Stimulated activated CD4-positive, alpha-beta T cell treated with anti-CD3 and anti-CD28 coated beads, Interleukin-4, amount 100 ng/mL, for 48 hours (primary cell): ENCODE measurements around the gene HAUS6.
"Not testable (repeated sequence)": the region's sequence is repeated elsewhere in the genome, so short reads cannot be mapped to it uniquely, and the experiment has no call there.

Experiments
- DNase-seq, 2 donors: peaks; one replicate each; pipeline ENCODE4 v3.0.0-alpha.2; 2020; ENCODE audit warnings: low read depth in 2 of 2

The HAUS6 gene

GRCh38 chr9:19117039-19117716, 14.5 kb upstream of the HAUS6 start:
- DNase-seq, result no peak

DNA sequence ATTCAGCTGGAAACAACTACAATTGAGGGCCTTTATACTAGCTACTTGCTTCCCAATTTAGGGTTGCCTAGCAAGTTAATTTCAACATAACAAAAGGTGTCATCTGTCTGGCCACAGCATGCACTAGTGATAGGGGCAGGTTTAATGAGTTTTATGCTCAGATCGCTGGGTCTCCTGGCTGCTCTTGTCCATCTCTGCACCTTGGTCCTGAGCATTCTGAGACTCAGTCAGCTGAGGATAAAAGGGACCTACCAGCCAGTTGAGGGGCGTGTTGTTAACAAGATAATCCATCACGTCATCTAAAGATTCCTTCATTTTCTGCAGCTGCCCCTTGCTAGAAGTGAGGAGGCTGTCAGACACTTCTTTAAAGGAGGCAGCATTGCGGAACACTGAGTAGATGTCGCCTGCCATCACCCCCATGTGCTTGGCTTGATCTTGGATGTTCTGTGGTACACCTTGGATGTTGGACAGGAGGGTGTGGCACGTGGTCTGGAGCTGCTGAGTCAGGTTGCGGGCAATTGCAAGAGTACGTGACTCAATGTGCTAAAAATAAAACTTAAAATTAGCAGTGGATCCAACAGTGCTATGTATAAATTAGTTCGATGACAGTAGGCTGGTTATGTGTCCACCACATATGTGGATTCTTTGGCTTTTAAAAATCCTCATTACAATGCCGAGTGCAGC, 13.5 kb upstream of the HAUS6 start:
- no peak for DNase-seq

GRCh38 chr9:19114680-19115270, 12.1 kb upstream of the HAUS6 start:
- no peak for DNase-seq

- DNase-seq, result no peak
Observed at GRCh38 chr9:19113964-19114679, 11.4 kb upstream of the HAUS6 start.

DNA sequence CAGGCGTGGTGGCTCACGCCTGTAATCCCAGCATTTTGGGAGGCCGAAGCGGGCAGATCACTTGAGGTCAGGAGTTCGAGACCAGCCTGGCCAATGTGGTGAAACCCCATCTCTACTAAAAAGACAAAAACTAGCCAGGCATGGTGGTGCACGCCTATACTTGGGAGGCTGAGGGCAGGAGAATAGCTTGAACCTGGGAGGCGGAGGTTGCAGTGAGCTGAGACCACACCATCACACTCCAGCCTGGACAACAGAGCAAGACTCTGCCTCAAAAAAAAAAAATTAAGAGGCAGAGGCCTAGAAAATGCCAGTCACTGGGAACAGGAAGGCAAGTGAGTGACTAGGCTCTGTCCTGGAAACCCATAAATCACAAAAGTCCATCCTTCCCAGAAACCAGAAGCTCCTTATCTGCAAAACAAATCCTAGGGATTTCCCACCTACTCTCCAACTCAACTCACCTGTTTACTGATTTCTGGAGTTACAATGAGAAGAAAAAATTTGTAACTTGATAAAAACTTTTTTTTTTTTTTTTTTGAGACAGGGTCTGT, 10.4 kb upstream of the HAUS6 start:
- DNase-seq, result not testable (repeated sequence)

GRCh38 chr9:19108038-19108437, 5.3 kb upstream of the HAUS6 start:
- DNase-seq, result no peak

- DNase-seq, result no peak
Observed at GRCh38 chr9:19104515-19105282, 2.0 kb upstream of the HAUS6 start.

GRCh38 chr9:19102181-19102630, 498 bp downstream of the HAUS6 start:
- DNase-seq, result peak; percentile 0 to 16

DNA sequence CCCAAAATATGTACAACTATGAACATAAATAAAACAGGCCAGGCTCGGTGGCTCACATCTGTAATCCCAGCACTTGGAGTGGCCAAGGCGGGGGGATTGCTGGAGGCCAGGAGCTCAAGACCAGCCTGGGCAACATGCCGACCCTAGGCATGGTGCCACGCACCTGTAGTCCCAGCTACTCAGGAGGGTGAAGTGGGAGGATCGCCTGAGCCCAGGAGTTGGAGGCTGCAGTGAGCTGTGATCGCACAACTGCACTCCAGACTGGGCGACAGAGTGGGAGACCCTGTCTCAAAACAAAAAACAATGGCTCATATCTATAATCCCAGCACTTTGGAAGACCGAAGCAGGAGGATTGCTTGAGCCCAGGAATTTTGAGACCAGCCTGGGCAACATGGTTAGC, 1.5 kb downstream of the HAUS6 start:
- no peak for DNase-seq

DNA sequence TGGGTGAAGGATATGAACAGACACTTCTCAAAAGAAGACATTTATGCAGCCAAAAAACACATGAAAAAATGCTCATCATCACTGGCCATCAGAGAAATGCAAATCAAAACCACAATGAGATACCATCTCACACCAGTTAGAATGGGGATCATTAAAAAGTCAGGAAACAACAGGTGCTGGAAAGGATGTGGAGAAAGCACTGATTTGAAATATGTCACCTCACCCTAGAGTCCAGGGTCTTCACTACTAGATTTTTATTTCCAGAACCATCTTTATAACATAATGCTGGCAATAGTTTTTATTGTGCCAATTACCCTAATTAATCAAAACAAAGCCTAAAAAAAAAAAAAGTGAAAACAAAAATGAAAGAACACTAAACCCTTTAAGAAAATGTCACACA, 5.3 kb downstream of the HAUS6 start:
- DNase-seq, result not testable (repeated sequence)

DNA sequence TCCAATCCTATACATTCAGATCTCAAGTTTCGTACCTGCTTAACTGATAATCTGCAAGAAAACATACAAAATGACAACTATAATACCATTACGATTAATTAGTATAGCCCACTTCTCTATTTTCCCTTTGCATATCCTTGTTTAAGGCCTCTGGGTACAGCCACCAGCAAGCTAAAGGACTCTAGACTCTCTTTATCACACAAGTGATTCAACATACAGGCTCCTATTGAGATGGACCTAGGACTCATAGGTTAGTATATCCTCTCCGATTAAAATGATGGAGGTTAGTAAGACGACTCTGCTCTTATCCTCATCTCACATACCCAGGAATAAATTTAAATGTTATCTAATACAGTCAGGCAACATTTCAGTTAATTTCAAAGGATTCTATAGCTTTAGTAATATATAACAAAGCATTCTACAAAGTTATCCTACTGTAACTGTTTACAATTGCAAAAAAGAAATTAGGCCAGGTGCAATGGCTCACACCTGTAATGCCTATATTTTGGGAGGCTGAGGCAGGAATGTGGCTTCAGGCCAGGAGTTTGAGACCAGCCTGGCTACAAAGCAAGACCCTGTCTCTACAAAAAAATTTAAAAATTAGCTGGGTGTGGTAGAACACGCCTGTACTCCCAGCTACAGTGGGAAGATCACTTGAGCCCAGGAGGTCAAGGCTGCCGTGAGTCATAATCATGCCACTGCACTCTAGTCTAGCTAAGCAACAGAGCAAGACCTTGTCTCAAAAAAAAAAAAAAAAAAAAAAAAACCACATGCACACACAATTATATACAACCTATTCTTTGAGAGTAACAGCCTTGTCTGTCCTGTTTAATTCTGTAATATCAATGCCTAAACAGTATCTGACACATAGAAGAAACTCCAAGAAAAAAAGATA, 15.4 kb downstream of the HAUS6 start:
- DNase-seq, result no peak

- no peak for DNase-seq
Observed at GRCh38 chr9:19085295-19085694, 17.4 kb downstream of the HAUS6 start.

- DNase-seq, result no peak
Observed at GRCh38 chr9:19074836-19075235, 27.9 kb downstream of the HAUS6 start.

DNA sequence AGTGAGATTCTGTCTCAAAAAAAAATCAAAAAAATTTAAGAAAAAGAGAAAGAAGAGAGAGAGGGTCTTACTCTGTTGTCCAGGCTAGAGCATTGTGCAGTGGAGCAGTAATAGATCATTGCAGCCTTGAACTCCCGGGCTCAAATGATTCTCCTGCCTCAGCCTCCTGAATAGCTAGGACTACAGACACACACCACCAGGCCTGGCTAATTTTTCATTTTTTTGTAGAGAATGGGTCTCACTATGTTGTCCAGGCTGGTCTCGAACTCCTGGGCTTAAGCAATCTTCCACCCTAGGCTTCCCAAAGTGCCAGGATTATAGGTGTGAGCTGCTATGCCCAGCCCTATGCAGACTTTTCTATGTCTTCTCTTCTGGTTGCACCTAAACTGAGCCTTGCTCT, 28.5 kb downstream of the HAUS6 start:
- no peak for DNase-seq

DNA sequence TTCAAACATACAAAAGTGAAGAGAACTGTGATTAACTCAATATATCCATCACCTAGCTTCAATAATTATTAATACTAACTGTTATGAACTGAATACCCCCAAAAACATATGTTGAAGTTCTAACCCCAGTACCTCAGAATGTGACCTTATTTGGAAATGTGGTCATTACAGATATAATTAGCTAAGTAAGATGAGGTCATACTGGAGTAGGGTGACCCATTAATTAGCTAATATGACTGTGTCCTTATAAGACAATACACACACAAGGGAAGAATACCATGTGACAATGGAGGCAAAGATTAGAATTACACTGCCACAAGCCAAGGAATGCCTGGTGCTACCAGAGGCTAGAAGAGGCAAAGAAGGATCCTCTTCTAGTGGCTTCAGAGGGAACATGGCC, 45.7 kb downstream of the HAUS6 start:
- no peak for DNase-seq

DNA sequence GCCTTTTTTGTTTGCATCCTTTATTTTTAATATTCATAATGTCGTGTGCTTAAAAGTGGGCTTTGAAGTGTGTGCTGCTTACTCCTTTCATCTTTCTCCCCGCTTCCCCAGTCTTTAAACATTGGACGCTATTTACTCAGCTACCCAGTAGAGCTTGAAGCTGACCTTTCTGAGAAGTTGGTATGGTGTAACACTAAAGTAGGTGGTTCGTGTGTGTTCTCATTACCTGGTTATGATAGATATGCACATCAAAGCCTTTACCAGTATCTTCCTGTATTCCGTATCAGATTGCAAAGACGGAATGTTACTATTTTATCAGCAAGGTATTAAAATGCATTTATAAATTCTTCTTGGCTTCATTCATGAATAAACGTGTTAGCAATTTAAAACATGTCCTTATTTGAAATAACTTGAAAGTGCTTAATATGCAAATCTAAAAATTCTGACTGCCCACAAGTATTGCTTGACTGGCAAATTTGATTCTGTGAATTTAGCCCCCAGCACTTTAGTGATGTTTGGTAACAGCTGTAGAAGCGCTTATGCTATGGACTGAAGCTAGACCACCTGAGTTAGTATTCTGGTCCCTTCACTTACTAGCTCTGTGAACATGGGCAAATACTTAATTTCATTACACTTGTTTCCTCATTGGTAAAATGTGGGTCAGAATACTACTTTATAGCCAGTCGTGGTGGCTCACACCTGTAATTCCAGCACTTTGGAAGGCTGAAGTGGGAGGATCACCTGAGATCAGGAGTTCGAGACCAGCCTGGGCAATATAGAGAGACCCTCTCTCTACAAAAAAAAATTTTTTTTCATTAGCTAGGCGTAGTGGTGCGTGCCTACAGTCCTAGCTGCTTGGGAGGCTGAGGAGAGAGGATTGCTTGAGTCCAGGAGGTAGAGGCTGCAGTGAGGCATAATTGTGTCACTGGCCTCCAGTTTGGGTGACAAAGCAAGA, 51.8 kb downstream of the HAUS6 start:
- no peak for DNase-seq

- DNase-seq, result no peak
Observed at GRCh38 chr9:19049917-19050636, 52.6 kb downstream of the HAUS6 start.
